Vagina (tissue), 2 donors: ENCODE measurements around the gene ZNF48.

Experiments
- CTCF ChIP-seq, 3 experiments: fragments of 450-650 bp in 2 of 3; fragments of 200-600 bp in 1 of 3; sonication (generic) in 1 of 3; IDR thresholded peaks; one replicate each; pipeline ENCODE4 v1.5.1; 2017 to 2019; ENCODE audit warnings: antibody characterized with exemption in 3 of 3, mild to moderate bottlenecking in 2 of 3, moderate library complexity in 2 of 3
- POLR2A ChIP-seq, 2 donors: fragments of 450-650 bp; IDR thresholded peaks; one replicate each; pipeline ENCODE4 v1.6.1; 2017; ENCODE audit warnings: antibody characterized with exemption in 2 of 2, mild to moderate bottlenecking in 2 of 2, moderate library complexity in 2 of 2
- POLR2AphosphoS5 ChIP-seq, 2 donors: sonication (generic); formaldehyde crosslinking; IDR thresholded peaks; one replicate each; pipeline ENCODE4 v1.9.0; 2017; ENCODE audit warnings: antibody characterized with exemption in 2 of 2, mild to moderate bottlenecking in 2 of 2, low read depth in 1 of 2; ENCODE audit not compliant: insufficient read depth in 1 of 2

- TF ChIP-seq POLR2AphosphoS5 (IDR thresholded peaks at IDR 0.05; ENCODE audit: insufficient read depth in 1 of 2, low read depth in 1 of 2): no peak
- no peak for TF ChIP-seq CTCF (IDR thresholded peaks at IDR 0.05)
- no peak for TF ChIP-seq POLR2A (IDR thresholded peaks at IDR 0.05)
Observed at GRCh38 chr16:30401768-30402425, 6.7 kb downstream of the ZNF48 start.
